GM23338 (cell line): Measurements from ENCODE around the gene SIGLEC7.

ENCODE experiments used
- CREB1 ChIP-seq: fragments of 250-450 bp; sonication (Bioruptor Pico); IDR thresholded peaks from 2 replicates; pipeline ENCODE4 v1.5.0; 2020; ENCODE audit warnings: low read depth, mild to moderate bottlenecking, moderate library complexity
- EZH2 ChIP-seq: fragments of 200-600 bp; sonication (generic); IDR thresholded peaks from one replicate; pipeline ENCODE4 v1.8.0; 2017; ENCODE audit warnings: antibody characterized with exemption, mild to moderate bottlenecking, low read depth; ENCODE audit not compliant: unreplicated experiment
- EZH2phosphoT487 ChIP-seq: fragments of 200-600 bp; sonication (generic); IDR thresholded peaks from one replicate; pipeline ENCODE4 v1.8.1; 2018; ENCODE audit warnings: antibody characterized with exemption; ENCODE audit not compliant: unreplicated experiment
- JUNB ChIP-seq: IDR thresholded peaks from one replicate; pipeline ENCODE4 v1.6.1; 2016; ENCODE audit warnings: antibody characterized with exemption; ENCODE audit not compliant: unreplicated experiment
- POLR2AphosphoS5 ChIP-seq: IDR thresholded peaks from 2 replicates; pipeline ENCODE4 v1.6.1; 2016; ENCODE audit warnings: antibody characterized with exemption, low read depth
- REST ChIP-seq: IDR thresholded peaks from one replicate; pipeline ENCODE4 v1.6.1; 2018; ENCODE audit warnings: antibody characterized with exemption; ENCODE audit not compliant: unreplicated experiment
- STAT1 ChIP-seq: IDR thresholded peaks from one replicate; pipeline ENCODE4 v1.6.1; 2016; ENCODE audit warnings: antibody characterized with exemption; ENCODE audit not compliant: unreplicated experiment
- ZNF331 ChIP-seq: fragments of 250-450 bp; sonication (Bioruptor Pico); IDR thresholded peaks from 2 replicates; pipeline ENCODE4 v1.5.0; 2020; ENCODE audit warnings: low read depth, mild to moderate bottlenecking, moderate library complexity
- TF ChIP-seq, protein P1 (sequence below), 2 experiments: fragments of 200-600 bp in 1 of 2; sonication (generic) in 1 of 2; conservative IDR thresholded peaks; 2 replicates each; pipeline versions ENCODE4 v1.5.1 to v1.6.1; 2016 to 2017; ENCODE audit warnings: antibody characterized with exemption in 2 of 2, low read depth in 2 of 2, mild to moderate bottlenecking in 2 of 2, moderate library complexity in 1 of 2

- TF ChIP-seq, protein P1, sequence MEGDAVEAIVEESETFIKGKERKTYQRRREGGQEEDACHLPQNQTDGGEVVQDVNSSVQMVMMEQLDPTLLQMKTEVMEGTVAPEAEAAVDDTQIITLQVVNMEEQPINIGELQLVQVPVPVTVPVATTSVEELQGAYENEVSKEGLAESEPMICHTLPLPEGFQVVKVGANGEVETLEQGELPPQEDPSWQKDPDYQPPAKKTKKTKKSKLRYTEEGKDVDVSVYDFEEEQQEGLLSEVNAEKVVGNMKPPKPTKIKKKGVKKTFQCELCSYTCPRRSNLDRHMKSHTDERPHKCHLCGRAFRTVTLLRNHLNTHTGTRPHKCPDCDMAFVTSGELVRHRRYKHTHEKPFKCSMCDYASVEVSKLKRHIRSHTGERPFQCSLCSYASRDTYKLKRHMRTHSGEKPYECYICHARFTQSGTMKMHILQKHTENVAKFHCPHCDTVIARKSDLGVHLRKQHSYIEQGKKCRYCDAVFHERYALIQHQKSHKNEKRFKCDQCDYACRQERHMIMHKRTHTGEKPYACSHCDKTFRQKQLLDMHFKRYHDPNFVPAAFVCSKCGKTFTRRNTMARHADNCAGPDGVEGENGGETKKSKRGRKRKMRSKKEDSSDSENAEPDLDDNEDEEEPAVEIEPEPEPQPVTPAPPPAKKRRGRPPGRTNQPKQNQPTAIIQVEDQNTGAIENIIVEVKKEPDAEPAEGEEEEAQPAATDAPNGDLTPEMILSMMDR (conservative IDR thresholded peaks at IDR 0.05; ENCODE audit: low read depth in 2 of 2) = no peak
- TF ChIP-seq POLR2AphosphoS5 (no peak), EZH2 (no peak), EZH2phosphoT487 (no peak), CREB1 (CRISPR knock-in tag) (no peak), REST (no peak), JUNB (no peak), ZNF331 (CRISPR knock-in tag) (no peak), STAT1 (no peak)
These were observed 59.6 kb downstream of the SIGLEC7 start for GRCh38 chr19:51201712-51202111.
